Common myeloid progenitor, CD34-positive (primary cell): ENCODE data around the gene TRIL.

Source experiments
- CTCF ChIA-PET: fragments of 350-600 bp; sonication (Branson Sonifier 250); formaldehyde crosslinking; loops from one replicate; lab custom pipeline; 2021; ENCODE audit warnings: antibody characterized with exemption; lab: Charles Lee
- POLR2A ChIA-PET: fragments of 350-600 bp; sonication (Branson Sonifier 250); formaldehyde crosslinking; loops from one replicate; lab custom pipeline; 2021; ENCODE audit warnings: antibody characterized with exemption; lab: Charles Lee
- DNase-seq, 3 donors: peaks; one replicate each; pipeline versions ENCODE4 v3.0.0 to v3.0.0-alpha.2; 2013
- H3K27ac ChIP-seq, 2 experiments: 1 replicate in 1 of 2; 2 replicates in 1 of 2; pipeline ENCODE4 v1.7.0; 2013; ENCODE audit warnings: inconsistent platforms in 2 of 2, low read length in 2 of 2, mild to moderate bottlenecking in 2 of 2, low read depth in 1 of 2, moderate library complexity in 1 of 2; ENCODE audit not compliant: severe bottlenecking in 2 of 2, insufficient read depth in 1 of 2, poor library complexity in 1 of 2
- H3K27me3 ChIP-seq, 5 experiments: replicated peaks in 2 of 5; 1 replicate in 3 of 5; 2 replicates in 2 of 5; pipeline versions ENCODE4 v1.6.1 to v1.7.0; 2013; ENCODE audit warnings: low read length in 4 of 5, mild to moderate bottlenecking in 2 of 5, moderate library complexity in 2 of 5, inconsistent platforms in 1 of 5; ENCODE audit not compliant: insufficient read depth in 5 of 5, control insufficient read depth in 4 of 5
- H3K36me3 ChIP-seq, 4 experiments: 1 replicate in 2 of 4; 2 replicates in 2 of 4; pipeline versions ENCODE4 v1.6.1 to v1.7.0; 2013; ENCODE audit warnings: low read length in 3 of 4, control low read depth in 1 of 4, mild to moderate bottlenecking in 1 of 4; ENCODE audit not compliant: control insufficient read depth in 4 of 4, insufficient read depth in 4 of 4
- H3K4me1 ChIP-seq, 4 experiments: 1 replicate in 3 of 4; 2 replicates in 1 of 4; pipeline versions ENCODE4 v1.6.1 to v1.7.1; 2013; ENCODE audit warnings: low read length in 3 of 4, mild to moderate bottlenecking in 3 of 4, control low read depth in 1 of 4, inconsistent platforms in 1 of 4, moderate library complexity in 1 of 4; ENCODE audit not compliant: control insufficient read depth in 4 of 4, insufficient read depth in 4 of 4; ENCODE audit errors: control extremely low read depth in 1 of 4
- H3K4me3 ChIP-seq, 7 experiments: 1 replicate in 4 of 7; 2 replicates in 3 of 7; pipeline versions ENCODE4 v1.5.1 to v1.7.0; 2013; ENCODE audit warnings: mild to moderate bottlenecking in 7 of 7, low read length in 6 of 7, moderate library complexity in 6 of 7, inconsistent platforms in 2 of 7, low read depth in 2 of 7, control low read depth in 1 of 7; ENCODE audit not compliant: insufficient read depth in 4 of 7, control insufficient read depth in 1 of 7; ENCODE audit errors: extremely low read depth in 1 of 7
- H3K9me3 ChIP-seq, 5 experiments: 1 replicate in 4 of 5; 2 replicates in 1 of 5; pipeline versions ENCODE4 v1.6.1 to v1.7.1; 2013; ENCODE audit warnings: low read length in 4 of 5, mild to moderate bottlenecking in 2 of 5, inconsistent platforms in 1 of 5, low read depth in 1 of 5, moderate library complexity in 1 of 5; ENCODE audit not compliant: control insufficient read depth in 4 of 5, insufficient read depth in 2 of 5; ENCODE audit errors: control extremely low read depth in 1 of 5
- WGBS: methylation state at CpG from one replicate; pipeline ENCODE4 v1.1.5; 2013; ENCODE audit not compliant: insufficient coverage; 5-methylcytosine and 5-hydroxymethylcytosine counted together

TRIL gene

DNA sequence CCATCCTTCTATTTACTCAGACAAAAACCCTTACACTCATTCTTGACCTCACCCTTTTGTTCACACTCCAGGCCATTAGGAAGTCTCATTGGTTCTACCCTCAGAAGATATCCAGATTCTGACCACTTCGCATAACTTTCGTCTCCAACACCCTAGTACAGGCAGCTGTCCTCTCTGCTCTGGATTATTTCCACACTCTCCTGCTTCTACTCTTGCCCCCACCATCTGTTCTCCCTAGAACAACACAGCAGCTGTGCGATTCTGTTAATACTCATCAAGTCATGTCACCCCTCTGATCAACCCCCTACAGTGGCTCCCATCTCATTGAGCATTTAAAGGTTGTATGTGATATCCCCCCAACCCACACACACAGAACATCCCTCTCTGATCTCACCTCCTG lies 15.5 kb upstream of the TRIL start:
- Histone ChIP-seq H3K4me1 (no peaks in the 10 kb centered on the region), H3K9me3 (peaks cover 0 to 35% (median 6%) of the 10 kb centered on the region in 5 experiments), H3K4me3 (no peak overlapping the region), H3K36me3 (no peaks in the 10 kb centered on the region), H3K27me3 (no peaks in the 10 kb centered on the region), H3K27ac (no peak overlapping the region)
- ChIA-PET CTCF (no interaction called here), POLR2A (no interaction called here)
- WGBS, result 100% methylated on average over 3 of the region's 3 CpGs
- DNase-seq, result no peak

- no peaks in the 10 kb centered on the region for H3K4me1 ChIP-seq
- no peaks in the 10 kb centered on the region for H3K36me3 ChIP-seq
- H3K27ac ChIP-seq, result no peak overlapping the region
- no peak overlapping the region for H3K4me3 ChIP-seq
- peaks cover 0 to 25% (median 5%) of the 10 kb centered on the region in 5 experiments for H3K27me3 ChIP-seq
- WGBS, result 92% methylated on average over 2 of the region's 2 CpGs
- no peak for DNase-seq
- no peaks in the 10 kb centered on the region for H3K9me3 ChIP-seq
- CTCF ChIA-PET, result no interaction called here
- POLR2A ChIA-PET, result no interaction called here
Observed at GRCh38 chr7:28964056-28964455, 5.9 kb upstream of the TRIL start.

DNA sequence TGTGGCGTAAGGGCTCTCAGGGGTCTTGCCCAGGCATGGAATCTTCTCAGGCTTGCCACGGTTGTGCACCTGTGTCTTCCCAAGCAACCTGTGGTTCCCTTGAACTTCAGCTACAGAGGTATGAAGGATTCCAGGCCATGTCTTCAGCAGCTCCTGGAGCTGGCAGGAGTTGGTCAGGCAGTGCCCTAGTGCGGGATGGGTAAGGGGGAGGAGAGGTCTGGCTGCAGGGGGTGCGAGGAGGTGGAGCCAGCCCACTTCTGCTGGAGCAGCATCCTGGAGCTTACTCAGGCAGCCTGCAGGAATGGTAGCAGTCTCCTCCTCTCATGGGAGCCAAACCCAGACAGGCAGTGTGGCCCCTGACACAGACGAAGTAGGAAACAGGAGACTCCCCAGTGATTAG lies 3.8 kb upstream of the TRIL start:
- Histone ChIP-seq H3K4me1 (peaks cover 0 to 18% (median 17%) of the 10 kb centered on the region in 4 experiments), H3K9me3 (no peaks in the 10 kb centered on the region), H3K27me3 (peaks cover 0 to 46% (median 19%) of the 10 kb centered on the region in 5 experiments), H3K27ac (no peak overlapping the region), H3K36me3 (no peaks in the 10 kb centered on the region), H3K4me3 (no peak overlapping the region)
- ChIA-PET CTCF (interaction anchor here (1.0 to 2.3 kb wide), 6 partner anchors 9 to 144 kb away, joined by 3 to 9 read pairs (median 4); no protein-coding TSS in a partner anchor), POLR2A (no interaction called here)
- no peak for DNase-seq
- WGBS, result 91% methylated on average over 4 of the region's 5 CpGs

GRCh38 chr7:28960071-28960840 lies 2.1 kb upstream of the TRIL start:
- no peak for DNase-seq
- no peak overlapping the region for H3K4me3 ChIP-seq
- POLR2A ChIA-PET, result no interaction called here
- 89% methylated on average over 6 of the region's 7 CpGs for WGBS
- no peaks in the 10 kb centered on the region for H3K36me3 ChIP-seq
- H3K27ac ChIP-seq, result no peak overlapping the region
- no peaks in the 10 kb centered on the region for H3K9me3 ChIP-seq
- H3K4me1 ChIP-seq, result peaks cover 0 to 35% (median 34%) of the 10 kb centered on the region in 4 experiments
- CTCF ChIA-PET, result interaction anchor here (1.3 to 2.5 kb wide), 2 partner anchors 34 to 146 kb away, joined by 3 to 10 read pairs; no protein-coding TSS in a partner anchor
- peaks cover 0 to 63% (median 21%) of the 10 kb centered on the region in 5 experiments for H3K27me3 ChIP-seq

DNA sequence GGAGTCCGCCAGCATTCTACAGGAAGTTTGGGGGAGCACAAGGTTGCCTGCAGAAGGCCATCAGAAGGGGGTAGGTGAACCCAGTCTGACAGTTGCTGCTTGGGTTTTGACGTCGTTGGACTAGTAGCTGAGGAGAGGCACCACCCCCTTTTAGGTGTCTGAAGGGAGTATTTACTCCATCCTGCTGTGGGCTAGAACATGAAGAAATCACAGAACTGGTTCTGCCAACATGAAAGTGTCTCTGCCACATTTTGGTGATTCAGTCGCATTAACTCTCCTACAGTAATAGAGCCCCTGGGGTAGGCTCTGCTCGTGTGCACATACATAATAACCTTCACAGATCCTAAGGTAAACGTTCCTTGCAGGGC lies 834 bp upstream of the TRIL start:
- ChIA-PET CTCF (interaction anchor here (2.5 to 5.0 kb wide), 2 partner anchors 16 to 32 kb away, joined by 10 to 46 read pairs; no protein-coding TSS in a partner anchor), POLR2A (no interaction called here)
- no peak overlapping the region for H3K27ac ChIP-seq
- peaks cover 3 to 39% (median 36%) of the 10 kb centered on the region in 4 experiments for H3K4me1 ChIP-seq
- H3K27me3 ChIP-seq, result peaks cover 0 to 76% (median 29%) of the 10 kb centered on the region in 5 experiments
- no peaks in the 10 kb centered on the region for H3K9me3 ChIP-seq
- no peak overlapping the region for H3K4me3 ChIP-seq
- H3K36me3 ChIP-seq, result no peaks in the 10 kb centered on the region
- 93% methylated on average over 5 of the region's 6 CpGs for WGBS
- DNase-seq, result no peak

- ChIA-PET CTCF (interaction anchor here (0.9 to 8.4 kb wide), 17 partner anchors 11 to 451 kb away, joined by 3 to 97 read pairs (median 4); no protein-coding TSS in a partner anchor), POLR2A (interaction anchor here (0.8 kb wide), 1 partner anchor 25 kb away, joined by 3 read pairs; no protein-coding TSS in a partner anchor)
- peak in 2 of 3 donors; percentile 13 to 26 for DNase-seq
- peaks cover 3 to 46% (median 43%) of the 10 kb centered on the region in 4 experiments for H3K4me1 ChIP-seq
- H3K27ac ChIP-seq, result no peak overlapping the region
- WGBS, result 4% methylated on average over 45 of the region's 47 CpGs
- no peaks in the 10 kb centered on the region for H3K9me3 ChIP-seq
- peaks cover 0 to 83% (median 29%) of the 10 kb centered on the region in 5 experiments for H3K27me3 ChIP-seq
- no peaks in the 10 kb centered on the region for H3K36me3 ChIP-seq
- peak overlapping the region in 5 of 7 experiments; percentile 6 to 74 (median 64) for H3K4me3 ChIP-seq
Observed at GRCh38 chr7:28957751-28958234, 337 bp downstream of the TRIL start.
